Uterus (tissue), 4 donors: Measurements from ENCODE around the gene RETREG3. TPM values are rescaled to one million over a fixed set of nuclear protein-coding genes. Genes with fewer than 3 reads are reported as not detected.

Experiments
- DNase-seq, 2 donors: peaks; one replicate each; pipeline ENCODE4 v3.0.0-alpha.2; 2019 to 2020
- H3K27ac ChIP-seq, 2 donors: fragments of 200-600 bp; sonication (generic); 1 replicate in 1 of 2; 2 replicates in 1 of 2; pipeline ENCODE4 v1.5.1; 2016 to 2018
- H3K27me3 ChIP-seq, 2 donors: fragments of 200-600 bp; sonication (generic); one replicate each; pipeline ENCODE4 v1.5.1; 2018 to 2019; ENCODE audit warnings: control low read depth in 1 of 2
- H3K36me3 ChIP-seq, 2 donors: fragments of 200-600 bp; sonication (generic); one replicate each; pipeline ENCODE4 v1.5.1; 2019; ENCODE audit warnings: control low read depth in 1 of 2
- H3K4me1 ChIP-seq, 2 donors: fragments of 200-600 bp; sonication (generic); one replicate each; pipeline ENCODE4 v1.5.1; 2018 to 2019; ENCODE audit warnings: control low read depth in 1 of 2
- H3K4me3 ChIP-seq, 2 donors: fragments of 200-600 bp; sonication (generic); 1 replicate in 1 of 2; 2 replicates in 1 of 2; pipeline ENCODE4 v1.5.1; 2018 to 2019; ENCODE audit warnings: mild to moderate bottlenecking in 1 of 2
- H3K9me3 ChIP-seq, 2 donors: fragments of 200-600 bp; sonication (generic); one replicate each; pipeline ENCODE4 v1.5.1; 2019; ENCODE audit warnings: control low read depth in 1 of 2
- POLR2A ChIP-seq, 2 donors: fragments of 450-650 bp; IDR thresholded peaks; one replicate each; pipeline ENCODE4 v1.6.1; 2016; ENCODE audit warnings: antibody characterized with exemption in 2 of 2, mild to moderate bottlenecking in 1 of 2, moderate library complexity in 1 of 2
- intact Hi-C: fragments of 100-400 bp; cut with DNase I; formaldehyde crosslinking; loops from one replicate; pipeline ENCODE4 v1.15.1; 2023; ENCODE audit warnings: low total_unique reads
- total RNA-seq, 4 donors: library from RNA; depleted of rRNA in 3 of 4; stranded (reverse); fragments of >200 nt in 3 of 4; gene quantifications; one replicate each; pipeline versions ENCODE4 v1.1.0 to v1.2.4, GENCODE V29; 2014 to 2023
- TF ChIP-seq, protein P1 (sequence below), 4 experiments: fragments of 200-600 bp in 2 of 4; fragments of 450-650 bp in 2 of 4; sonication (generic) in 2 of 4; IDR thresholded peaks; one replicate each; pipeline ENCODE4 v1.5.1; 2016 to 2019; ENCODE audit warnings: antibody characterized with exemption in 4 of 4, mild to moderate bottlenecking in 2 of 4, moderate library complexity in 1 of 4
- donor health status: DM: yes; HTN: yes; CAD: no.

RETREG3 gene
- total RNA-seq, 4 donors from 2014 or later: 12.6 to 72.7 (median 46.3) TPM

DNA sequence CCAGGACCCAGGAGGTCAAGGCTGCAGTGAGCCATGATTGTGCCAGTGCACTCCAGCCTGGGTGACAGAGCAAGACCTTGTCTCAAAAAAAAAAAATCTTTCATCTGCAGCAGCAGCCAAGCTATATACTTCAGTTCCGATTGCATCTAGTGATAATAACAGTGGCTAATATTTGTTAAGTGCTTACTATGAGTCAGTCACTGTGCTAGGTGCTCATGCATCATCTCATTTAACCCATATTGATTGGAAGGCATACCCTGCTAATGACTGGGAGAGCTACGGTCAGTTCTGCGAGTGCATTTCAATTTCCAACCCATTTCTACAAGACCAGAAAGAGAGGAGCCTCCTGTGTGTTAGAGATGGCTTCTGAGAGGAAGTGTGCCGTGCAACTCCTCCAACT, 42.2 kb upstream of the RETREG3 start:
- Histone ChIP-seq H3K27ac (no peak overlapping the region), H3K36me3 (no peaks in the 10 kb centered on the region), H3K9me3 (no peaks in the 10 kb centered on the region), H3K4me3 (no peak overlapping the region), H3K27me3 (no peaks in the 10 kb centered on the region), H3K4me1 (peaks cover 0 to 6% of the 10 kb centered on the region in 2 donors)
- TF ChIP-seq POLR2A (IDR thresholded peaks at IDR 0.05): no peak
- TF ChIP-seq, protein P1, sequence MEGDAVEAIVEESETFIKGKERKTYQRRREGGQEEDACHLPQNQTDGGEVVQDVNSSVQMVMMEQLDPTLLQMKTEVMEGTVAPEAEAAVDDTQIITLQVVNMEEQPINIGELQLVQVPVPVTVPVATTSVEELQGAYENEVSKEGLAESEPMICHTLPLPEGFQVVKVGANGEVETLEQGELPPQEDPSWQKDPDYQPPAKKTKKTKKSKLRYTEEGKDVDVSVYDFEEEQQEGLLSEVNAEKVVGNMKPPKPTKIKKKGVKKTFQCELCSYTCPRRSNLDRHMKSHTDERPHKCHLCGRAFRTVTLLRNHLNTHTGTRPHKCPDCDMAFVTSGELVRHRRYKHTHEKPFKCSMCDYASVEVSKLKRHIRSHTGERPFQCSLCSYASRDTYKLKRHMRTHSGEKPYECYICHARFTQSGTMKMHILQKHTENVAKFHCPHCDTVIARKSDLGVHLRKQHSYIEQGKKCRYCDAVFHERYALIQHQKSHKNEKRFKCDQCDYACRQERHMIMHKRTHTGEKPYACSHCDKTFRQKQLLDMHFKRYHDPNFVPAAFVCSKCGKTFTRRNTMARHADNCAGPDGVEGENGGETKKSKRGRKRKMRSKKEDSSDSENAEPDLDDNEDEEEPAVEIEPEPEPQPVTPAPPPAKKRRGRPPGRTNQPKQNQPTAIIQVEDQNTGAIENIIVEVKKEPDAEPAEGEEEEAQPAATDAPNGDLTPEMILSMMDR (IDR thresholded peaks at IDR 0.05): no peak
- intact Hi-C loops: no loop called here
- no peak for DNase-seq

DNA sequence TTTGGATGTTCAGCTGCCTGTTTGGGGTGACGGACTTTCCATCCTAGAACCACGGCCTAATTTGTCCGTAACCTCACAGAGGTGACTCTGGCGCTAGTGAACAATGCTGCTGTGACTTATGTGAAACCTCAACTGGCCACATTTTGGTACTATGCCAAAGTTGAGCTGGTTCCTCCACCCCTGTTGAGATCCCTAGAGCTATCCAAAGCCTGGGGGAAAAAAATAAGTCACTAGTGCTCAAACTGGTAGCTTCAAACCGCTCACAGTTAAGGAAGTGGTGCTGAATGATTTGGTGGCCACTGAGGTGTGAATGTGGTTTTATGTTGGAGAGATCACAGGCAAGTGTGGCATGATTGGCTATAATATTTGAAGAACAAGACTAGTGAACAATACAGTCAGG, 38.6 kb upstream of the RETREG3 start:
- H3K9me3 ChIP-seq: no peaks in the 10 kb centered on the region
- intact Hi-C loops: no loop called here
- no peak overlapping the region for H3K27ac ChIP-seq
- H3K4me3 ChIP-seq: no peak overlapping the region
- no peaks in the 10 kb centered on the region for H3K4me1 ChIP-seq
- no peaks in the 10 kb centered on the region for H3K27me3 ChIP-seq
- no peak for DNase-seq
- TF ChIP-seq, protein P1 (IDR thresholded peaks at IDR 0.05): no peak
- TF ChIP-seq POLR2A (IDR thresholded peaks at IDR 0.05): no peak
- no peaks in the 10 kb centered on the region for H3K36me3 ChIP-seq

DNA sequence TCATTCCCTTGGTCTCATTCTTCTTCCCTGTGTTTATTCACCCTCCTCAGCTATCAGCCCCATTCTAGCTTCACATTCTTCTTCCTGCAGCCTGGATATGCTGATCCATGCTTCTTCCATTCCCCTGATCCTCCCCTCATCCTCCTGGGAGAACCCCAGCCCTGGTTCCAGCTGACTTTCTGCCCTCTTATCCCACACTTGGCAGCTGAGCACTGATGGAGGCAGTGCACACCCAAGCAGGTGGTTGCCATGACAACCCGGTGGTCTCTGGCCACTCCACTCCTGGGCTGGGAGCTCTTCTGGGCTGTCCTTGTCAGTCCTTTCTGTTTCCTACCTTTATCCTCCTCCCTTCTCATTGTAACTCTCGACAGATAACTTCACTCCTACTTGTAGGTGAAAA, 33.2 kb upstream of the RETREG3 start:
- Histone ChIP-seq H3K4me3 (no peak overlapping the region), H3K36me3 (no peaks in the 10 kb centered on the region), H3K27me3 (no peaks in the 10 kb centered on the region), H3K4me1 (no peaks in the 10 kb centered on the region), H3K9me3 (no peaks in the 10 kb centered on the region), H3K27ac (no peak overlapping the region)
- DNase-seq: no peak
- intact Hi-C loops: no loop called here
- TF ChIP-seq, protein P1 (IDR thresholded peaks at IDR 0.05): no peak
- TF ChIP-seq POLR2A (IDR thresholded peaks at IDR 0.05): no peak

DNA sequence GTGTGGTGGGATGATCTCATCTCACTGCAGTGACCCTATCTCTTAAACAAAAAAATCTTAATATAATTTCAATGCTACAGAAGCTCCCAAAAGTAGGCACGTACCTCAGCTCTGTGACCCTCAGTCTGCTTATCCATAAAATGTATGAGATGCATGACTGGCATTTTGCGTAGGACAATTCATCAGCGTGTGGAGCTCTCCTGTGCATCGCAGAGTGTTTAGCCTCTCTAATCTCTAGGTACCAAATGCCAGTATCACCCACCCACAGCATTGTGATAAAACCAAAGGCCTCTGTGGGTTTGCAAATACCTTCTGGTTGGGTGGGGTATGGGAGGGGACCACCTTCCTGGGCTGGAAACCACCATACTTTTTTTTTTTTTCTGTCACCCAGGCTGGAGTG, 30.9 kb upstream of the RETREG3 start:
- TF ChIP-seq POLR2A (IDR thresholded peaks at IDR 0.05): no peak
- TF ChIP-seq, protein P1 (IDR thresholded peaks at IDR 0.05): no peak
- no peak overlapping the region for H3K4me3 ChIP-seq
- H3K27me3 ChIP-seq: no peaks in the 10 kb centered on the region
- no peaks in the 10 kb centered on the region for H3K9me3 ChIP-seq
- H3K36me3 ChIP-seq: no peaks in the 10 kb centered on the region
- H3K4me1 ChIP-seq: no peaks in the 10 kb centered on the region
- DNase-seq: no peak
- no peak overlapping the region for H3K27ac ChIP-seq
- intact Hi-C loops: no loop called here

DNA sequence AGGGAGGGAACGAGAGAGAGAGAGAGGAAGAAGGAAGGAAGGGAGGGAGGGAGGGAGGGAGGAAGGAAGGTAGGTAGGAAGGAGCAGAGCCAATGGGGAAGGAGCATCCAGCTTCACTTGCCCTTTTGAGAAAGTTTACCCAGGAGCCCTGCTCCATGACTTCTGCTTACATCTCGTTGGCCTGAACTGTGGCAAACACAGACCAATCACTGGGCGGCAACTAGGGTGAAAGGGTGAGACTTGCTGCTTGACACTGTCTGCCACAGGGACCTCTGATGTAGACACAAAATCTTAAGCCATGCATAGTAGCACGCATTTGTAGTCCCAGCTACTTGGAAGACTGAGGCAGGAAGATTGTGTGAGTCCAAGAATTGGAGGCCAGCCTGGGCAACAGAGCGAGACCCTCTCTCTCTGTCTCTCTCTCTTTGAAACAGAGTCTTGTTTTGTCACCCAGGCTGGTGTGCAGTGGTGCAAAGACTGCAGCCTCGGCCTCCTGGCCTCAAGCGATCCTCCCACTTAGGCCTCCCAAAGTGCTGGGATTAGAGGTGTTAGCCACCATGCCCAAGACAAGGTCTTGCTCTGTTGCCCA, 30.4 kb upstream of the RETREG3 start:
- intact Hi-C loops: no loop called here
- DNase-seq: no peak
- no peaks in the 10 kb centered on the region for H3K4me1 ChIP-seq
- no peaks in the 10 kb centered on the region for H3K9me3 ChIP-seq
- H3K27me3 ChIP-seq: no peaks in the 10 kb centered on the region
- no peak overlapping the region for H3K27ac ChIP-seq
- no peak for TF ChIP-seq POLR2A (IDR thresholded peaks at IDR 0.05)
- TF ChIP-seq, protein P1 (IDR thresholded peaks at IDR 0.05): no peak
- H3K36me3 ChIP-seq: no peaks in the 10 kb centered on the region
- H3K4me3 ChIP-seq: no peak overlapping the region
